HG03108 (cell line): ENCODE results near the gene CCDC185.

ENCODE experiments used
- ATAC-seq: cut with Tn5 transposase; IDR thresholded peaks from one replicate; pipeline ENCODE4 v1.9.1; 2021; ENCODE audit warnings: moderate library complexity; ENCODE audit not compliant: unreplicated experiment

Gene CCDC185

DNA sequence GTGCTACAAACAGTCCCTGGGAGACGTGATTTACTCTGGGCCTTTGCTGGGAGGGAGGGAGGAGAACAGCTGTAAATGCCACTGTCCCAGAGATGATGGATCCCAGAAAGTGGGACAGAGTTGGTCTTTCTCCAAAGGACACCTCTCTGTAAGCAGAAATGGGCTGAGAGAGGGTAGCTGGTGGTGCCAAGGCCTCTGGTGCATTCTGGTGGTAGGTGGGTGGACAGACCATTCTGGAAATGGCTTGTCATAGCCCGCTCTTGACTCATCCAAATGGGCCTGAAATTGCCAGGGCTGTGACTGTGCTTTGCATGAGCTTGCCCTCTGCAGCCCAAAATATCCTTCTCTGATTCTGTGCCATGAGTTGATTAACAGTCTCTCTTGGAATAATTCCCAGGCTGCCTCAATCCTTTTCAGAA lies 36.1 kb downstream of the CCDC185 start:
- ATAC-seq = no peak

- no peak for ATAC-seq
Observed at GRCh38 chr1:223429821-223430220, 36.6 kb downstream of the CCDC185 start.

- ATAC-seq = no peak
Observed at GRCh38 chr1:223430236-223430635, 37.0 kb downstream of the CCDC185 start.

- no peak for ATAC-seq
Observed at GRCh38 chr1:223437151-223437550, 43.9 kb downstream of the CCDC185 start.

GRCh38 chr1:223443397-223443796 lies 50.2 kb downstream of the CCDC185 start:
- no peak for ATAC-seq

DNA sequence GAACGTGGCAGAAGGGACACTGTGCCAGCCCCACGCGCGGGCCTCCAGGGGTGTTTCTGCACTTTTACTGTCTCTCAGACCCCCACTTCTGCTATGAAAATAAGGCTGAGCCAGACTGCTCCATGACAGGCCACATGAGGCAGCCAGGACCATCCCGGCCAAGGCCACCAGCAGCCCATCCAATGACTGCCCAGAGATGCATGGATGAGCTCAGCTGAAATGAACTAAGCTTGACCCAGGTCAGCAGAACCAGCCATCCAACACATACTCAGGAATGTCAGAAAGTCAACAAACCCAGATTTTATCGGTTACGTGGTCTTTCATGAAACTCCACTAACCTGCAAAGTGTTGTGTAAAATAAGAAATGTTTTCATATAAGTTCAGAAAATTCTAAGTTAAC lies 51.2 kb downstream of the CCDC185 start:
- ATAC-seq = no peak
